GM12801 (cell line): ENCODE results near the gene GCNT1.

ENCODE experiments used
- CTCF ChIP-seq: IDR thresholded peaks from one replicate; pipeline ENCODE4 v1.5.1; 2011; ENCODE audit warnings: control low read depth; ENCODE audit not compliant: insufficient read length; ENCODE audit errors: extremely low read depth

Gene GCNT1

DNA sequence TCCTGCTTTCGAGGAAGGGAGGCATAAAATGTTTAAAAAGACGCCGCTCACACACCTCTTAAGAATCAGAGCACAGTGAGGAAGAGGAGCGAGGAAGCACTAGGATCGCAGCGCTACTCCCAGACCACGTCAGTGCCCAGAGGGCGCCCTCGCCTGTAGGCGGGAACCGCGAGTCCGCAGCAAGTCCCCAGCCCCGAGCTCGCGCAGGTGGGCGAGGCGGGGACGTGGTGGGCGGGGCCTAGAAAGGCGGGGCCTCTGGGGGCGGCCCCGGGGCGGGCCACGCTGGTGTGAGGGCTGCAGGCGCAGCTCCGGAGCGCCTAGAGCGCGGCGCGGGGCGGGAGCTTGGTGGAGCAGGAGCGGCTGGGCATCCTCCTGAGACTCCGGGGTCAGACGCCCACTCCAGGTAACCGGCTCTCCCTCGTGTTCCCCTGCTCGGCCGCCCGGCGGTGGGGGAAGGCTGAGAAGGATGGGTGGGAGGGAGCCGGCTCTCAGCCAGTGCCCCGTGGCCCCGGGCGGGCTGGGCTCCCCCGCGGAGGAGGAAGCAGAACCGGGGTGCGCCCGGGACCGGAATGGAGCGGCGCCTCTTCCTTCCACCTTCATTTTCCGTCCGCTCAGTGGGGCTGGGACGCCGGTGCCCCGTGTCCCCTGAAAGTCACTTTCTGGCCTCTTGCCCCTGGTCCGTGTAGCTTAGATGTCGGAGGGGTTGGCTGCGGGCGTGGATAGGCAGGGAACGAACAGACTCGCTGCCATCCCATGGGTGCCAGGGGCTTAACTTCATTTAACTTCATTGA is at the start of gene GCNT1:
Gene GCNT1, plus strand, starts transcription at position 280 of the 791 bp plus-strand sequence. CDS start 43,200 bp downstream, outside the sequence.
- TF ChIP-seq CTCF, result no peak

DNA sequence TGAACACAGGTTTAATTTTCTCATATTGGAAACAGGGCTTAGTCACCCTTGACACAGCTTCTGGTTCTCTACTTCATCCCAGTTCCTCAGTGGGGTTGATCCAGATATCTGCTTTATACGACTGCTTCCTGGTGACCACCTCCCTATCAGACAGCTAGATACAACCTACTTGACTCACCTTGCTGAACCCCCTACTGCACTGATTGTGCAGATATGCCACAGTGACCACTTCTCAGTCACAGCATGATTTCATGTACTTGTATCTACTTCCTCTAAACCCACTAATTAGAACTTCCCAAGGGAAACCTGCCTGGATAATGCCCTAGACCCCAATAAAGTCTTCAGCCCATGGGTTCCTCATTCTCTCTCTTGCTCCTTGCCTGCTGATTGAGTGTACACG is 46.3 kb upstream of the GCNT1 start:
- no peak for TF ChIP-seq CTCF

GRCh38 chr9:76413658-76414057 is 45.3 kb upstream of the GCNT1 start:
- TF ChIP-seq CTCF, result no peak

DNA sequence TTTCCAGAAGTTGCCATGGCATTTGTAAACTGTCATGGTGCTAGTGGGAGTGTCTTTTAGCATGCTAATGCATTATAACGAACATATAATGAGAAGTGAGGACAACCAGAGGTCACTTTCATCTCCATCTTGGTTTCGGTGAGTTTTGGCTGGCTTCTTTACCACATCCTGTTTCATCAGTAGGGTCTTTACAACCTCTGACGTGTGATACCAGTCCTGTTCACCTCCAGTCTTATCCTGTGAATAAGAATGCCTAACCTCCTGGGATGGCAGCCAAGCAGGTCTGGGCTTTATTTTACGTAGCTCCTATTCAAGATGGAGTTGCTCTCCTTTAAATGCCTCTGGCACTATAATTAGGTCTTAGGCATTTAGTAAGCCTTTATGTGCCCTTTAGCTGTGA is 44.3 kb upstream of the GCNT1 start:
- no peak for TF ChIP-seq CTCF

DNA sequence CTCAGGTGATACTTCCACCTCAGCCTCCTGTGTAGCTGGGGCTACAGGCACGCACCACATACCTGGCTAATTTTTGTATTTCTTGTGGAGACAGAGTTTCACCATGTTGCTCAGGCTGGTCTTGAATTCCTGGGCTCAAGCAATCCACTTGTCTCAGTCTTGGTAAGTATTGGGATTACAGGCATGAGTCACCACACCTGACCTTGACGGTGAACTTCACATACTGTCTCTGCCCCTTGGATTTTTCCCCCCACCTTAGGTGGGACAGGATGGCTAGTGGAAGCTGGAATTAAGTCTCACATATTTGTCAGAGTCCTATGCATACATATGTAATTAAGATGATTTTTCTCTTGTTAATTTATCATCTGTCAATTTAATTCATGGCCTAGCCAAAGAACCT is 43.8 kb upstream of the GCNT1 start:
- TF ChIP-seq CTCF, result no peak

DNA sequence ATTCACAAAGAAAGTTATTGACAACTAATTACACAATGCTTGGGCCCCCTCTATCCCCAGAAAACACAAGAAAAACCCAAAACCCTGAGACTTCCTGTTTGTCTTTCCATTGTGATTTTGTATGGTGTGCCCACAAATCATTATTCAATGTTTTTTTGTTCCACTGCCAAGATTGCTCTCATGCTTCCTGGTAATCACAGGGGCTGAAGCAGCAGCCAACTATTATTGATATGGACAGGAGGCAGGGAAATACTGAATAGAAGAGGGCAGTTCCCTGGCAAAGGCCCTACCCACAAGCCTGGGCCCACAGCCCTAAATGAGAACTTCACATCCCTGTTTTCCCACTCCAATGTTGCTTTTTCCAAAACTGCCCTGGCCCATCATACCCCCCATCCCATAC is 43.3 kb upstream of the GCNT1 start:
- no peak for TF ChIP-seq CTCF

DNA sequence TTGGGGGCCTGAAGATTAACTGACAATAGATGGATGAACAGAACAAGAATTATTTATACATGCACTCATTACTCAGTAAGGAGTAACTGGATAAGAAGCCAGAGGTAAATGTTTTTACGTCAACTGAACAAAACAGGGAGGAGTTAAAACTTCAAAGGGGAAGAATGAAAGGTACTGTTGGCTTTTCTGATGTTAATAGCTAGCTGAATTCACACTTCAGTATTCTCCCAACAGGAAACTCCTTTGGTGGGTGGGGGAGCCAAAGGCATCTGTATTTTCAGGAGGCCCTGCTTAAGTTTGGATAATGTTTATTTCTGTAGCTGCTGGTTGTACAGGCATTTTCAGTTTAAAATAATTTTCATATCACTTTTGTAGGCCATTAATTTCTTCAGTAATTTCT is 41.6 kb upstream of the GCNT1 start:
- no peak for TF ChIP-seq CTCF
